GM12801 (cell line): ENCODE measurements around the gene IGDCC3.

Experiments used
- TF ChIP-seq, protein P1 (sequence below): IDR thresholded peaks from one replicate; pipeline ENCODE4 v1.5.1; 2011; ENCODE audit warnings: control low read depth; ENCODE audit not compliant: insufficient read length; ENCODE audit errors: extremely low read depth

The IGDCC3 gene

DNA sequence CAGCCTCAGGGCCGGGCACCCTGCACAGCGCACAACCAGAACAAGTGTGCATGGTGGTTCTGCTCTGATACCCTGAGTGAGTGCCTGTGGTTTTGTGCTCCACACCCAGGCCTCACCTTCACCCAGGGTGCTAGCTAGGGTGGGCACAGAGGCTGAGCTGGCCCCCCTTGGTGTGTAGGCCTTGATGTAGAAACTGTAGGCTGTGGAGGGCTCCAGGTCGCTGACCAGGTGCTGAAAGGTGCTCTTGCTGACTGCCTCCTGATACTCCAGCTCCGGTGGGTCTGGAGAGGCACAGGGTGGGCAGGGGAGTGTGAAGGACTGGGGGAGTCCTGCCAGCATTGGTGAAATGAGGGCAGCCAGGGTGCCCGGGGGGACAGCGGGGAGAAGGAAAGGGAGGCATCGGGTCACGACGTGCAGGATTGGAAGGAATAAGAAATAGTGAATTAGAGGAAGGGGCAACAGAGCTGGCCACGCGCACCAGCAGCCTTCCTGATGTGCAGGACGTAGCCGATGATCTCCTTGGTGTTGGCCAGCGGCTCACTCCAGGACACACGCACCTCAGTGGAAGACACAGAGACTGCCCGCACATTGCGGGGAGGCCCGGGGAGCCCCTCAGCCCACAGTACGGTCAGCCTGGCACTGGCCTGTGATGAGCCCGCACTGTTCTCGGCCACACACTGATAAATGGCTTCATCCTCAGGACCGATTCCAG is 46.7 kb downstream of the IGDCC3 start:
- TF ChIP-seq, protein P1, sequence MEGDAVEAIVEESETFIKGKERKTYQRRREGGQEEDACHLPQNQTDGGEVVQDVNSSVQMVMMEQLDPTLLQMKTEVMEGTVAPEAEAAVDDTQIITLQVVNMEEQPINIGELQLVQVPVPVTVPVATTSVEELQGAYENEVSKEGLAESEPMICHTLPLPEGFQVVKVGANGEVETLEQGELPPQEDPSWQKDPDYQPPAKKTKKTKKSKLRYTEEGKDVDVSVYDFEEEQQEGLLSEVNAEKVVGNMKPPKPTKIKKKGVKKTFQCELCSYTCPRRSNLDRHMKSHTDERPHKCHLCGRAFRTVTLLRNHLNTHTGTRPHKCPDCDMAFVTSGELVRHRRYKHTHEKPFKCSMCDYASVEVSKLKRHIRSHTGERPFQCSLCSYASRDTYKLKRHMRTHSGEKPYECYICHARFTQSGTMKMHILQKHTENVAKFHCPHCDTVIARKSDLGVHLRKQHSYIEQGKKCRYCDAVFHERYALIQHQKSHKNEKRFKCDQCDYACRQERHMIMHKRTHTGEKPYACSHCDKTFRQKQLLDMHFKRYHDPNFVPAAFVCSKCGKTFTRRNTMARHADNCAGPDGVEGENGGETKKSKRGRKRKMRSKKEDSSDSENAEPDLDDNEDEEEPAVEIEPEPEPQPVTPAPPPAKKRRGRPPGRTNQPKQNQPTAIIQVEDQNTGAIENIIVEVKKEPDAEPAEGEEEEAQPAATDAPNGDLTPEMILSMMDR, result no peak

DNA sequence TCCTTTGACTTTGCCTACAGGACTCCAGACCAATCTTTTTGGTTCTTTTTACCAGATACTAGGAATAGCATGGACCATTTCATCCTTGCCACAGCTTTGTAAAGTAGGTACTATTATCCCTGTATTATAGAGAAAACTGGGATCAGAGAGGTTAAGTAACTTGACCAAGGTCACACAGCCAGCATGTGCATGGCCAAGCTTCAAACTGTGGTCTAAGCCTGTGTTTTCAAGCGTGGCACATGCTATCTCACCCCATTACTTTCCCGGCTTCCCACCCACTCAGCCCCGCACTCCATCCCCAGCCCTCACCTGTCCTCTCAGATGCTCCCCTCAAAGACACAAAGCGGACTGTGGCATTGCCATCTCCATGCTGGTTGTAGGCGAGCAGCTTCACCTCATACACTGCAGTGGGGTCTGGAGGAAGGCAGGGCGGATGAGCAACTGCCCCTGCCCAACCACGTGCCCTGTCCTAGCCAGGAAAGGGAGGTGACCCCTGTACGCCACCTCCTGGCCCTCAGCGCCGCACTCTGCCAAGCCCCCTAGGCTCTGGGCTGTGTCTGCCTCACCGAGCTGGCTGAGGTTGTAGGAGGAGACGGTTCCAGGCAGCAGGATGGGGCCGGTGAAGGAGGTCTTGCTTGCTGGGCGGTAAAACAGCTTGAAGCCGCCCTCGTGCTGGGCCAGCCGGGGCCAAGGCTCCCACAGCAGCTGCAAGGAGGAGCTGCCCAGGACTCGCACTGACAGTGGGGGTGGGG is 47.6 kb downstream of the IGDCC3 start:
- TF ChIP-seq, protein P1, result no peak

DNA sequence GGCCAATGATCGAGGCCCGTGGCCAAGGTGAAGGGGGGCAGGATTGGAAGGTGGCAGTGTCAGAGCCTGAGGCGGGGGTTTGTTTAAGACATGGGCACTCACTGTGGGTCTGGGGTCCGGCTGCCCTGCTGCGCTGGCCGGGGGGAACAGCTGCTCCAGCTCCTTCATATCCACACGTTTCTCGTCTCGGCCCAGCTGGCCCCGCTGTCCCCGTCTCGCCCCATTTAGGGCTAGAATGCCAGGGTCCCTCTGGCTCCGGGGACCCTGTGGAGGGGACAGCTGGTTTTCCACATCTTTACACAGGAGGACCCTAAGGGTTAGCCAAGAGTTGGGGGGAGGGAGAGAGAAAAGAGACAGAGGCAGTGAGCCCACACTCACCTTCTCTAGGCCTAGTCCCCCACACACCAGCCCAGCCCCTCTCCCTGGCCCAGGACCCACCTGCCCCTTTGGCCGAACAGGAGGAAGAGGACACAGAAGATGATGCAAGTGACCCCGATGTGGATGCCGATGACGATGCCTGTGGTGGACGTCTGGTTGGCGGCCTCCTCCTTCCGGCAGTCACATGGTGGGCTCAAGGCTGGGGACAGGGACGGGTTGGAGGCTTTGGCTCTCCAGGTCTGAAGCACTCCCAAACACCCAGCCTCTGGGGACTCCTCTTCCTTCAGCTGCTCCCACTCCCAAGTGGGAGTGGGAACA is 48.4 kb downstream of the IGDCC3 start:
- TF ChIP-seq, protein P1, result no peak

DNA sequence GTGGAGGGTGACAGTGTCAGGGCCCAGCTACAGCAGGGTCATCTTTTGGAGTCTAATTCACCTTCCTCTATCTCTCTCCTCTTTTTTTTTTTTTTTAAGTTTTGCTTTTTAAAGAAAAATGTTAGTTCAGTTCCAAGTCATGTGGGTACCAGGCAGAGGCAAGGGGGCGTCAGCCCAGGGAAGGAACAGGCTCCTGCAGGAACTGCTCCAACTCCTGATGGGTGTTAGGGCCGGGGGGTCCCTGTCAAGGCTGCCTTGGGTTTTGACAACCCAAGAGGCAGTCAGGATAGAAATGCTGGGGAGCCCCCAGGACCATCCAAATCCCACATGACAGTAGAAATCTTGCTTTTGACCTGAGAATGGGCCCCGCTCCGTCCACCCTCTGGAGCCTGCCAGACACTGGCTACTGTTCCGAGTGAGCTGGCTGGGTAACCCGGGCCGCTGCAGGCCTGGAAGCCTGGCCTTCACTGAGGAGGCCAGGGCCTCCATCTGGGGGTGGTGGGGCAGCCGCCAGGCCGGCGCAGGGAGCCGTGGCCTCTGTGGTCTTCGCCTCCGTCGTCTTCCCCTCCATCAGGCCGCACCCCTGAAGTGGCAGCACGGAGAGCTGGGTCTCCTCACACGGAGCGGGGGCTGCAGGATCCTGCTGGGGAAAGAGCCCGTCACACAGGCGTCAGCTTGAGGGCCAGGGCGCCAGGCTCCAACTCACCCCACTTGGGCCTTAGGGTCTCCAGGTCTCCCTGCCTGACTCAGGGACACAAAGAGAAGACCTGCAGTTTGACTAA is 49.1 kb downstream of the IGDCC3 start:
- TF ChIP-seq, protein P1, result no peak

DNA sequence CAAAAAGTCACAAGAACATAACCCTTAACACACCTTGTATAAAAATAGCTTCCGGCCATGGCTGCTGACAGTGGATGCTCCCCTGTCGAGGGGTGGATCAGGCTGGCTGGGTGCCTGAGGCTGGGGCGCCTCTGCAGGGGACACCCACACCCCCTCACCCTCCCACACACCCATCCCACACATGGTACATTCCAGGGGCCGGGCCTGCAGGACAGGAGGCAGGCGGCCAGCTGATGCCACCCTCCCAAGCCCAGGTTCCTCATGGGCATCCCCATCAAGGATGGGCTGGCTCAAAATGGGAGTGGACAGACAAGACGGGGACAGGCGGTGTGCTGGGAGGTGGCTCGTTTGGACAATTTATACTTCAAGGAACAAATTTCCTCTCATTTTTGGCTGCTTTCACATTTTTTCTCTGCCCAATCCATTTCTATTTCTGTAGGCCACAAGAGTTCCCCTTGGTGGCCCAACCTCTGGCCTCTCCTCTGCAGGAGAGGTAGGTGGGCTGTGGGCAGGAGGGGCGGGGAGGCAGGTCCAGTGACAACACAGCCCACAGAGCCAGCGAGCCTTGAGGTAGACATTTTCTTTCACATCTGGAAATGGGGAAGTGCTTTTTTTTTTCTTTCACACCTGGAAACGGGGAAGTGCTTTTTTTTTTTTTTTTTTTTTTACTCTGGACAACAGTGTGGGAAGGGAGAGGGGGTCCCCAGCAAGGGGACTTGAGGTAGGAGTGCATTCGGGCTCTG is 50.0 kb downstream of the IGDCC3 start:
- TF ChIP-seq, protein P1, result no peak

DNA sequence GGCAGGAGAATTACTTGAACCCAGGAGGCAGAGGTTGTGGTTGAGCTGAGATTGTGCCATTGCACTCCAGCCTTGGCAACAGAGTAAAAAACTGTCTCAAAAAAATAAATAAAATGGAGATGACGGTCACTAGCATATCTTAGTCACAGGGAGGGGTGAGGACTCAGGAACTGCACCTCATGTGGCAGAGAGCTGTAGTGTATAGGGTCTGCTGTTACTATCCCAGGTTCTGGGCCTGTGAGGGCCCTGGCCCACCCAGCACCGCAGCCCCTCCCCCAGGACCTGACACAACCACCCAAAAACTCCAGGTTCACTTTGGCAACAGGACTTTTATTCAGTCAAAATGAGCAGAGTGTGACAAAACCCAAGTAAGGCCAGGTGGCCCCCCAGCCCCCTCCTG is 51.0 kb downstream of the IGDCC3 start:
- TF ChIP-seq, protein P1, result no peak
